NCI-H524 (cell line): ENCODE data around the gene CEP104.

Experiments
- DNase-seq, 2 experiments: peaks; one replicate each; lab custom pipeline; 2025; lab: John Stamatoyannopoulos, UW

Gene CEP104

DNA sequence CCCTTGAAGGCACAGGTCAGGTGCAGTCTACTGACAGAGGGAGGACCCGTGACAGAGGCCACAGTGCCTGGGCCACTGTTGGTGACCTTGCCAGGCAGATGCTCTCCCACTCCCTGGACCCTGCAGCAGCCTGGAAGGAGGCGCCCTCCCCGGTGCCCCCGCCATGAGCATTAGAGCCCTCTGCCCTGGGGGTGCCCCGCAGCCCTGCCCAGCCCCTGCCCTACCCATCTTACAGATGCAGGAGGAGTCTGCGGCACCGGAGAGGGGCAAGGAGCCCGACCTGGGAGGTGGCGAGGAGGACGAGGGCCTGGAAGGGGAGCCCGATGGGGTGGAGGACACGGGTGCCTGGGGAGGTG lies 94.2 kb downstream of the CEP104 start:
- no peak for DNase-seq

DNA sequence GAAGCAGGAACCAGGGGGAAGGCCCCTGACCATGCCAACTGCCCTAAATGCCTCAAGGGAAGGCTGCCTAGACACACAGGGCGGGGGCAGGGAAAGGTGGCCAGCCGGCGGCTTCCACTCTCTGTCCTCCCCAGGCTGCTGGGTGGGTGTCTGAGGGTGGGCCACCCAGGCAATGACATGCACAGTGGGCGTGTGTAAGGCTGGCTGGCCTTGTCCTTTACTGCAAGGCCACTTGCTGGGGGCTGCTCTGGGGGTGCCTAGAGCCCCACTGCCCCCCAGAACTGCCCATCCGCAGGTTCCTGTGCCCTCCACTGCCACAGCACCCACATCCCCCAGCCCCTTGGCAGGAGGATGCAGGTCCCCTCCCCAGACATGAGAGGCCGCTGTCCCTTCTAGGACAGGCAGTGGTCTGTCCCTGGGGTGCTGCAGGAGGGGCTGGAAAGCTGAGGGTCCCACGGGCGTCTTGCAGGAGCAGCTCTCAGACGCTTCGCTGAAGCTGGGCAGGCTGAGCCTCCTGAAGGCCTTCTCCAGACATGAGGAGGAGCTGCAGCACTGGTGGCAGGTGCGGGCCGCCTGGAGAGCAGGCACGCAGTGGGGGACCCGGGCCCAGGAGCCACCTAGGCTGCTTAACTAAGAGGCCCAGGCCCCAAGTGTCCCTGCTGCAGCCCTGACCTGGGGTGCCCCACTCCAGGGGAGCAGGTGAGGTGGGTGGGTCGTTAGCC lies 94.7 kb downstream of the CEP104 start:
- no peak for DNase-seq
